Measurements from ENCODE around the gene SLC25A38. TPM values are rescaled to one million over a fixed set of nuclear protein-coding genes. Genes with fewer than 3 reads are reported as not detected.

The SLC25A38 gene
- total and polyA plus RNA-seq, 3 donors from 2014 or later = 41.8 to 52.9 (median 46.1) TPM

DNA sequence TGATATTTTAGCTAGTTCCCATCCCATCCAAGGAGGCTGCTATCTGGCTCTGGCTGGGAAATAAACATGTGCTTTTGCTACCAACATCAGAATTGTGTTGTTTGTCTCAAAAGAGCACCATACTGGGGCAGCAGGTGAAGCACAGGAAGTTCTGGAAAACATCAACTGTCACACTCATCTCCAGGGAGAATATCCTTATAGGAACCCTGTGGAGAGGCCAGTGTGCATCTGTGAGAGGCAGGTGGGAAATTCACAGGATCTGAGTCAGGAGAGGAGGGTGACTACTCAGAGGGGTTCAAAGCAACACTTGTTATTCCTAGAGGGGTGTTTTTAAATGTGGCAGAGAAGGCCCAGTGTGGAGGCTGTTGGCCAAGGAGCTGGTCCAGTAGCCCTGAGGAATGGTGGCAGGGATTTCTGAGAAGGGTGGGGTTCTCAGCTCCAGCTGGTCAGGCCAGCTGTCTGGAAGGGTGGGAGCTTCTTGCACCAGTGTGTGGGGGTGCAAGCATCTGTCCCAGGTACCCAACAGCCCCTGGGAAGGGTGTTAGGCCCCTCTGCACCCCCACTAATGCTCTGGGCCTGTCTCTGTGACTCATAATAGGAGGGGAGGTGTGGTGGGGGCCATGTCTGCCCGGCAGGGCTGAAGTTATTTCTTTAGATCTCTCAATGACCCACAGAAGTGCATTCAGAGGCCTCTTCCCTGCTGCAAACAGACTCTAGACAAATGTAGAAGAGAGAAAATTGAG, 52.0 kb downstream of the SLC25A38 start:
- Histone ChIP-seq H3K4me3 (no peak overlapping the region), H3K9me3 (no peaks in the 10 kb centered on the region), H3K4me1 (no peaks in the 10 kb centered on the region), H3K27ac (no peak overlapping the region), H3K36me3 (ENCODE audit: low read depth, missing control alignments) (no peaks in the 10 kb centered on the region), H3K27me3 (no peaks in the 10 kb centered on the region)
- TF ChIP-seq POLR2A (IDR thresholded peaks at IDR 0.05) = no peak
- TF ChIP-seq, protein P1, sequence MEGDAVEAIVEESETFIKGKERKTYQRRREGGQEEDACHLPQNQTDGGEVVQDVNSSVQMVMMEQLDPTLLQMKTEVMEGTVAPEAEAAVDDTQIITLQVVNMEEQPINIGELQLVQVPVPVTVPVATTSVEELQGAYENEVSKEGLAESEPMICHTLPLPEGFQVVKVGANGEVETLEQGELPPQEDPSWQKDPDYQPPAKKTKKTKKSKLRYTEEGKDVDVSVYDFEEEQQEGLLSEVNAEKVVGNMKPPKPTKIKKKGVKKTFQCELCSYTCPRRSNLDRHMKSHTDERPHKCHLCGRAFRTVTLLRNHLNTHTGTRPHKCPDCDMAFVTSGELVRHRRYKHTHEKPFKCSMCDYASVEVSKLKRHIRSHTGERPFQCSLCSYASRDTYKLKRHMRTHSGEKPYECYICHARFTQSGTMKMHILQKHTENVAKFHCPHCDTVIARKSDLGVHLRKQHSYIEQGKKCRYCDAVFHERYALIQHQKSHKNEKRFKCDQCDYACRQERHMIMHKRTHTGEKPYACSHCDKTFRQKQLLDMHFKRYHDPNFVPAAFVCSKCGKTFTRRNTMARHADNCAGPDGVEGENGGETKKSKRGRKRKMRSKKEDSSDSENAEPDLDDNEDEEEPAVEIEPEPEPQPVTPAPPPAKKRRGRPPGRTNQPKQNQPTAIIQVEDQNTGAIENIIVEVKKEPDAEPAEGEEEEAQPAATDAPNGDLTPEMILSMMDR (IDR thresholded peaks at IDR 0.05) = no peak
- intact Hi-C loops (cut with DNase I; ENCODE audit: low total_unique reads) = no loop called here
- 79% methylated on average over 1 of the region's 1 CpG; no CpG with 5 or more reads in 1 of the 2 donors for WGBS, 2 donors
- no peak for DNase-seq

GRCh38 chr3:39438880-39439279, 55.7 kb downstream of the SLC25A38 start:
- no peak for TF ChIP-seq POLR2A (IDR thresholded peaks at IDR 0.05)
- TF ChIP-seq, protein P1 (IDR thresholded peaks at IDR 0.05) = no peak
- WGBS, 2 donors = 70 to 75% methylated on average over 4 of the region's 4 CpGs
- intact Hi-C loops (cut with DNase I; ENCODE audit: low total_unique reads) = no loop called here
- H3K27ac ChIP-seq = no peak overlapping the region
- no peaks in the 10 kb centered on the region for H3K27me3 ChIP-seq
- H3K9me3 ChIP-seq = no peaks in the 10 kb centered on the region
- no peaks in the 10 kb centered on the region for H3K4me1 ChIP-seq
- DNase-seq = no peak
- no peak overlapping the region for H3K4me3 ChIP-seq
- H3K36me3 ChIP-seq (ENCODE audit: low read depth, missing control alignments) = no peaks in the 10 kb centered on the region

- Histone ChIP-seq H3K27me3 (no peaks in the 10 kb centered on the region), H3K4me1 (no peaks in the 10 kb centered on the region), H3K36me3 (ENCODE audit: low read depth, missing control alignments) (no peaks in the 10 kb centered on the region), H3K4me3 (no peak overlapping the region), H3K9me3 (no peaks in the 10 kb centered on the region), H3K27ac (no peak overlapping the region)
- intact Hi-C loops (cut with DNase I; ENCODE audit: low total_unique reads) = no loop called here
- no peak for DNase-seq
- TF ChIP-seq POLR2A (IDR thresholded peaks at IDR 0.05) = no peak
- TF ChIP-seq, protein P1 (IDR thresholded peaks at IDR 0.05) = no peak
- WGBS, 2 donors = 81 to 83% methylated on average over 8 of the region's 8 CpGs
Observed at GRCh38 chr3:39440316-39440715, 57.1 kb downstream of the SLC25A38 start.

GRCh38 chr3:39443530-39443929, 60.4 kb downstream of the SLC25A38 start:
- Histone ChIP-seq H3K27ac (no peak overlapping the region), H3K36me3 (ENCODE audit: low read depth, missing control alignments) (no peaks in the 10 kb centered on the region), H3K4me1 (no peaks in the 10 kb centered on the region), H3K27me3 (no peaks in the 10 kb centered on the region), H3K9me3 (no peaks in the 10 kb centered on the region), H3K4me3 (no peak overlapping the region)
- DNase-seq = no peak
- WGBS, 2 donors = 80 to 89% methylated on average over 4 of the region's 4 CpGs
- intact Hi-C loops (cut with DNase I; ENCODE audit: low total_unique reads) = no loop called here
- TF ChIP-seq, protein P1 (IDR thresholded peaks at IDR 0.05) = no peak
- TF ChIP-seq POLR2A (IDR thresholded peaks at IDR 0.05) = no peak

GRCh38 chr3:39445927-39446326, 62.8 kb downstream of the SLC25A38 start:
- H3K4me1 ChIP-seq = no peaks in the 10 kb centered on the region
- intact Hi-C loops (cut with DNase I; ENCODE audit: low total_unique reads) = no loop called here
- H3K4me3 ChIP-seq = no peak overlapping the region
- H3K9me3 ChIP-seq = no peaks in the 10 kb centered on the region
- H3K27me3 ChIP-seq = no peaks in the 10 kb centered on the region
- WGBS, 2 donors = 82 to 86% methylated on average over 2 of the region's 2 CpGs
- no peak for DNase-seq
- H3K36me3 ChIP-seq (ENCODE audit: low read depth, missing control alignments) = no peaks in the 10 kb centered on the region
- no peak overlapping the region for H3K27ac ChIP-seq
- TF ChIP-seq, protein P1 (IDR thresholded peaks at IDR 0.05) = no peak
- TF ChIP-seq POLR2A (IDR thresholded peaks at IDR 0.05) = no peak
